GM12878 (cell line): Measurements from ENCODE around the gene SLC49A4.

Experiments used
- TF ChIP-seq, protein P1 (sequence below), 3 experiments: IDR thresholded peaks in 2 of 3; conservative IDR thresholded peaks in 1 of 3; 2 replicates each; pipeline ENCODE4 v1.5.1; 2011; ENCODE audit warnings: low read depth in 3 of 3, low read length in 3 of 3, mild to moderate bottlenecking in 3 of 3, control low read depth in 2 of 3, moderate library complexity in 2 of 3, inconsistent platforms in 1 of 3, mixed read lengths in 1 of 3; ENCODE audit not compliant: control insufficient read depth in 2 of 3, insufficient read depth in 1 of 3; ENCODE audit errors: extremely low read depth in 1 of 3
- TF ChIP-seq, protein P2 (sequence below): IDR thresholded peaks from 2 replicates; pipeline ENCODE4 v1.6.1; 2012; ENCODE audit warnings: low read depth, low read length, improper control_type of control experiment

DNA sequence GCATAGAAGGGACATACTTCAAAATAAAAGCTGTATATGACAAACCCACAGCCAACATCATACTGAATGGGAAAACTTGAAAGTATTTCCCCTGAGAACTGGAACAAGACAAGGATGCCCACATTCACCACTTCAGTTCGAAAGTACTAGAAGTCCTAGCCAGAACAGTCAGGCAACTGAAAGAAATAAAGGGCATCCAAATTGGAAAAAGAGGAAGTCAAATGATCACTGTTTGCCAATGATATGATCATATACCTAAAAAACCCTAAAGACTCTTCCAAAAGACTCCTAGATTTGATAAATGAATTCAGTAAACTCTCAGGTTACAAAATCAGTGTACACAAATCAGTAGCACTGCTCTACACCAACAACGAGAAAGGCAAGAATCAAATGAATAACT is 40.7 kb downstream of the SLC49A4 start:
- TF ChIP-seq, protein P1, sequence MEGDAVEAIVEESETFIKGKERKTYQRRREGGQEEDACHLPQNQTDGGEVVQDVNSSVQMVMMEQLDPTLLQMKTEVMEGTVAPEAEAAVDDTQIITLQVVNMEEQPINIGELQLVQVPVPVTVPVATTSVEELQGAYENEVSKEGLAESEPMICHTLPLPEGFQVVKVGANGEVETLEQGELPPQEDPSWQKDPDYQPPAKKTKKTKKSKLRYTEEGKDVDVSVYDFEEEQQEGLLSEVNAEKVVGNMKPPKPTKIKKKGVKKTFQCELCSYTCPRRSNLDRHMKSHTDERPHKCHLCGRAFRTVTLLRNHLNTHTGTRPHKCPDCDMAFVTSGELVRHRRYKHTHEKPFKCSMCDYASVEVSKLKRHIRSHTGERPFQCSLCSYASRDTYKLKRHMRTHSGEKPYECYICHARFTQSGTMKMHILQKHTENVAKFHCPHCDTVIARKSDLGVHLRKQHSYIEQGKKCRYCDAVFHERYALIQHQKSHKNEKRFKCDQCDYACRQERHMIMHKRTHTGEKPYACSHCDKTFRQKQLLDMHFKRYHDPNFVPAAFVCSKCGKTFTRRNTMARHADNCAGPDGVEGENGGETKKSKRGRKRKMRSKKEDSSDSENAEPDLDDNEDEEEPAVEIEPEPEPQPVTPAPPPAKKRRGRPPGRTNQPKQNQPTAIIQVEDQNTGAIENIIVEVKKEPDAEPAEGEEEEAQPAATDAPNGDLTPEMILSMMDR (IDR thresholded peaks at IDR 0.05 in 2 of 3, conservative IDR thresholded peaks at IDR 0.05 in 1 of 3; ENCODE audit: control insufficient read depth in 2 of 3, extremely low read depth in 1 of 3, insufficient read depth in 1 of 3, low read depth in 3 of 3, low read length in 3 of 3) = no peak
- TF ChIP-seq, protein P2, sequence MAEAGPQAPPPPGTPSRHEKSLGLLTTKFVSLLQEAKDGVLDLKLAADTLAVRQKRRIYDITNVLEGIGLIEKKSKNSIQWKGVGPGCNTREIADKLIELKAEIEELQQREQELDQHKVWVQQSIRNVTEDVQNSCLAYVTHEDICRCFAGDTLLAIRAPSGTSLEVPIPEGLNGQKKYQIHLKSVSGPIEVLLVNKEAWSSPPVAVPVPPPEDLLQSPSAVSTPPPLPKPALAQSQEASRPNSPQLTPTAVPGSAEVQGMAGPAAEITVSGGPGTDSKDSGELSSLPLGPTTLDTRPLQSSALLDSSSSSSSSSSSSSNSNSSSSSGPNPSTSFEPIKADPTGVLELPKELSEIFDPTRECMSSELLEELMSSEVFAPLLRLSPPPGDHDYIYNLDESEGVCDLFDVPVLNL = no peak
